Neural progenitor cell (in vitro differentiated cells): ENCODE measurements around the gene GEMIN5.

Experiments
- CTCF ChIP-seq: fragments of 200-600 bp; sonication (generic); IDR thresholded peaks from 2 replicates; pipeline ENCODE4 v1.5.1; 2017; ENCODE audit warnings: antibody characterized with exemption, mild to moderate bottlenecking
- EZH2 ChIP-seq: fragments of 200-600 bp; sonication (generic); IDR thresholded peaks from 2 replicates; pipeline ENCODE4 v1.6.1; 2017; ENCODE audit warnings: antibody characterized with exemption, mild to moderate bottlenecking, moderate library complexity
- EZH2phosphoT487 ChIP-seq: fragments of 200-600 bp; sonication (generic); IDR thresholded peaks from 2 replicates; pipeline ENCODE4 v1.6.1; 2017; ENCODE audit warnings: antibody characterized with exemption

DNA sequence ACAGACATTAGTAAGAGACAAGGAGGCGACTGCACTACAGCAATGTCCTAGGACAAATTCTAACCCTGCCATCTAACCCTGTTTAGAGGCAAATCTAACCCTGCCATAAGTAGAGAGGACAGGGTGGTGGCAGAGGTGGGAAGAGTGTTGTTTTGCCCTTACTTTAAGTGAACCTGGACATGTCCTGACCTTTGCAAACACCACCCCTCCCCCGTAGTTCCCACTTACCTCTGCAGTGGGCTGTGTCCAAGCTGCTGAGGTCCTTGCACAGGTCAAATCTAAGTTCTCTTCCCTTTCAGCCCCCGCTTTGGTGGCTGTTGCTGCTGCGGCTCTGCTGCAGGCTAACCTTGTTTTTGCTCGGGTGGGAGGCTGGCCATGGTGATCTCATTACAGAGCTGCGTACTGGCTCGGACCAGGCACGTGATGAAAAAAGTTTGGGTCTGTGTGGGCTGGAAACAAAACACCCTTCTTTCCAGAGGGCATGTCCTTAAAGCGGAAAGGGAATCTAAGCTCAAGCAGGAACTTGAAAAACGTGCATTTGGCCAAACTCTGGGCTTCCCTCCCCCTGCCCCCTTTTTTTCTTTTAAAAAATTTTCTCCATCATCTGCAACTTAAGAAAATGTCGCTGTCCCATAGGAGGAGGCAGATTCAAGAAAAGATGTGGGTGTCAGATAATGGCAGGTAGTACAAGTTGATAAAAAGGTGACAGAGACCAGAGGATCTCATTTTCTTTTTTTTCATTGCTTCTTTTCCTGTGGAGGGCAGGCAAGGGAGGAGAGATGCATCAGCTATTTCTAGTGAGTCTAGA, 87.6 kb downstream of the GEMIN5 start, which contains the start of gene FAXDC2:
- TF ChIP-seq CTCF (no peak), EZH2 (no peak), EZH2phosphoT487 (no peak)
